NT2/D1 (cell line): Measurements from ENCODE around the gene ARSK.
"Not testable (repeated sequence)": the region's sequence is repeated elsewhere in the genome, so short reads cannot be mapped to it uniquely, and the experiment has no call there.

Experiments used
- DNase-seq: peaks from one replicate; pipeline ENCODE4 v3.0.0-alpha.2; 2011; ENCODE audit warnings: low read depth, low spot score
- H3K27me3 ChIP-seq: 2 replicates; pipeline ENCODE4 v1.6.0; 2011; ENCODE audit warnings: mild to moderate bottlenecking; ENCODE audit not compliant: insufficient read length, insufficient read depth
- H3K36me3 ChIP-seq: 2 replicates; pipeline ENCODE4 v1.6.1; 2011; ENCODE audit warnings: mild to moderate bottlenecking, low read length, mixed read lengths; ENCODE audit not compliant: insufficient read depth, insufficient read length
- H3K4me1 ChIP-seq: 2 replicates; pipeline ENCODE4 v1.5.1; 2011; ENCODE audit not compliant: insufficient read depth, insufficient read length
- H3K4me3 ChIP-seq: 2 replicates; pipeline ENCODE4 v1.5.1; 2011; ENCODE audit warnings: low read depth; ENCODE audit not compliant: insufficient read length
- H3K9ac ChIP-seq: 2 replicates; pipeline ENCODE4 v1.6.0; 2011; ENCODE audit warnings: low read depth; ENCODE audit not compliant: insufficient read length
- H3K9me3 ChIP-seq: 2 replicates; pipeline ENCODE4 v1.5.1; 2011; ENCODE audit warnings: mild to moderate bottlenecking, low read length; ENCODE audit not compliant: insufficient read depth
- SUZ12 ChIP-seq: IDR thresholded peaks from 2 replicates; pipeline ENCODE4 v1.6.1; 2011; ENCODE audit not compliant: insufficient read length, insufficient read depth; ENCODE audit errors: extremely low read depth
- YY1 ChIP-seq: IDR thresholded peaks from 2 replicates; pipeline ENCODE4 v1.6.1; 2011; ENCODE audit not compliant: insufficient read length, insufficient read depth
- ZNF274 ChIP-seq: IDR thresholded peaks from 2 replicates; pipeline ENCODE4 v1.6.1; 2011; ENCODE audit warnings: mild to moderate bottlenecking, low read depth, low read length

ARSK gene

GRCh38 chr5:95638632-95639031 lies 83.7 kb downstream of the ARSK start:
- Histone ChIP-seq H3K4me3 (no peak overlapping the region), H3K4me1 (no peaks in the 10 kb centered on the region), H3K36me3 (no peaks in the 10 kb centered on the region), H3K27me3 (no peaks in the 10 kb centered on the region), H3K9ac (no peak overlapping the region), H3K9me3 (no peaks in the 10 kb centered on the region)
- no peak for TF ChIP-seq YY1
- DNase-seq: no peak

- no peak overlapping the region for H3K4me3 ChIP-seq
- no peaks in the 10 kb centered on the region for H3K9me3 ChIP-seq
- TF ChIP-seq YY1 (no peak), ZNF274 (no peak), SUZ12 (no peak)
- H3K36me3 ChIP-seq: no peaks in the 10 kb centered on the region
- DNase-seq: no peak
- H3K9ac ChIP-seq: no peak overlapping the region
- no peaks in the 10 kb centered on the region for H3K27me3 ChIP-seq
- no peaks in the 10 kb centered on the region for H3K4me1 ChIP-seq
Observed at GRCh38 chr5:95641741-95642220, 86.9 kb downstream of the ARSK start.

GRCh38 chr5:95643152-95643551 lies 88.3 kb downstream of the ARSK start:
- Histone ChIP-seq H3K4me1 (no peaks in the 10 kb centered on the region), H3K4me3 (no peak overlapping the region), H3K9ac (no peak overlapping the region), H3K36me3 (no peaks in the 10 kb centered on the region), H3K9me3 (no peaks in the 10 kb centered on the region), H3K27me3 (no peaks in the 10 kb centered on the region)
- no peak for DNase-seq
- TF ChIP-seq YY1: no peak
- no peak for TF ChIP-seq ZNF274

- TF ChIP-seq YY1 (no peak), ZNF274 (no peak), SUZ12 (no peak)
- Histone ChIP-seq H3K36me3 (no peaks in the 10 kb centered on the region), H3K4me3 (no peak overlapping the region), H3K4me1 (no peaks in the 10 kb centered on the region), H3K27me3 (no peaks in the 10 kb centered on the region), H3K9ac (no peak overlapping the region), H3K9me3 (no peaks in the 10 kb centered on the region)
- DNase-seq: no peak
Observed at GRCh38 chr5:95644351-95645042, 89.6 kb downstream of the ARSK start.

GRCh38 chr5:95646226-95646568 lies 91.3 kb downstream of the ARSK start:
- H3K36me3 ChIP-seq, H3K9me3 ChIP-seq, H3K9ac ChIP-seq, H3K4me1 ChIP-seq, H3K27me3 ChIP-seq, H3K4me3 ChIP-seq, DNase-seq: not testable (repeated sequence)

- TF ChIP-seq SUZ12: no peak
- no peak for TF ChIP-seq ZNF274
- TF ChIP-seq YY1: no peak
- Histone ChIP-seq H3K36me3 (no peaks in the 10 kb centered on the region), H3K27me3 (no peaks in the 10 kb centered on the region), H3K4me1 (no peaks in the 10 kb centered on the region), H3K9me3 (no peaks in the 10 kb centered on the region), H3K9ac (peak within 1 kb of the TSS; percentile 51), H3K4me3 (peak within 1 kb of the TSS; percentile 29)
- DNase-seq: peak; percentile 88
Observed at GRCh38 chr5:95646569-95647431, 91.9 kb downstream of the ARSK start, which contains the start of gene RFESD. Gene RFESD (plus strand): TSS chr5:95646777. CDS start chr5:95652272, 5,495 bp downstream.

- Histone ChIP-seq H3K36me3 (no peaks in the 10 kb centered on the region), H3K9me3 (no peaks in the 10 kb centered on the region), H3K27me3 (no peaks in the 10 kb centered on the region), H3K4me1 (no peaks in the 10 kb centered on the region), H3K4me3 (no peak overlapping the region), H3K9ac (no peak overlapping the region)
- no peak for DNase-seq
- TF ChIP-seq SUZ12 (no peak), YY1 (no peak), ZNF274 (no peak)
Observed at GRCh38 chr5:95647886-95648860, 93.3 kb downstream of the ARSK start.
